Measurements from ENCODE around the gene TEX22.

GRCh38 chr14:105458571-105458970 is 60.2 kb downstream of the TEX22 start:
- no peak for TF ChIP-seq CTCF (conservative IDR thresholded peaks at IDR 0.05 in 1 of 2, IDR thresholded peaks at IDR 0.05 in 1 of 2; ENCODE audit: low read depth in 1 of 2, low read length in 2 of 2)
- no peak for TF ChIP-seq EZH2 (IDR thresholded peaks at IDR 0.05; ENCODE audit: low read length, missing control alignments)

Data from fibroblast of lung (primary cell).